A673 (cell line): ENCODE data around the gene GATAD2B. TPM values are rescaled to one million over a fixed set of nuclear protein-coding genes. Genes with fewer than 3 reads are reported as not detected.

Experiments
- BruUV-seq: library from RNA; stranded (reverse); fragments of 400-500 nt; replicated peaks from 2 replicates; lab custom pipeline; 2021; lab: Mats Ljungman, UMichigan
- CTCF ChIA-PET: fragments of 300-600 bp; sonication (Branson Sonifier 250); formaldehyde crosslinking; loops from one replicate; lab custom pipeline; 2022; ENCODE audit warnings: antibody characterized with exemption; lab: Charles Lee
- POLR2A ChIA-PET: fragments of 300-600 bp; sonication (Branson Sonifier 250); formaldehyde crosslinking; loops from one replicate; lab custom pipeline; 2022; ENCODE audit warnings: antibody characterized with exemption; ENCODE audit not compliant: low non-redundant PET; lab: Charles Lee
- DNase-seq: peaks from one replicate; pipeline ENCODE4 v3.0.0-alpha.2; 2015; ENCODE audit warnings: low spot score
- H3K27ac ChIP-seq: fragments of 200-600 bp; sonication (generic); 2 replicates; pipeline ENCODE4 v1.5.1; 2016; ENCODE audit warnings: mixed run types, low read depth, mild to moderate bottlenecking, mixed read lengths, antibody characterized with exemption, low read length; ENCODE audit not compliant: poor library complexity, severe bottlenecking
- H3K27me3 ChIP-seq: fragments of 200-600 bp; sonication (generic); replicated peaks from 2 replicates; pipeline ENCODE4 v1.6.1; 2017; ENCODE audit warnings: mixed run types, low read depth, mild to moderate bottlenecking, mixed read lengths, antibody characterized with exemption, low read length; ENCODE audit not compliant: insufficient read depth, poor library complexity
- H3K36me3 ChIP-seq: fragments of 200-600 bp; sonication (generic); 2 replicates; pipeline ENCODE4 v1.6.1; 2016; ENCODE audit warnings: mixed run types, mild to moderate bottlenecking, mixed read lengths, antibody characterized with exemption, low read length; ENCODE audit not compliant: insufficient read depth, poor library complexity, severe bottlenecking
- H3K4me1 ChIP-seq: fragments of 200-600 bp; sonication (generic); 2 replicates; pipeline ENCODE4 v1.6.1; 2017; ENCODE audit warnings: mixed run types, mild to moderate bottlenecking, mixed read lengths, antibody characterized with exemption, low read length; ENCODE audit not compliant: insufficient read depth, poor library complexity, severe bottlenecking
- H3K4me3 ChIP-seq: fragments of 200-600 bp; sonication (generic); 2 replicates; pipeline ENCODE4 v1.5.1; 2016; ENCODE audit warnings: low read depth, mixed run types, mild to moderate bottlenecking, mixed read lengths, low read length; ENCODE audit not compliant: poor library complexity, severe bottlenecking
- H3K9me3 ChIP-seq: fragments of 200-600 bp; sonication (generic); 2 replicates; pipeline ENCODE4 v1.6.1; 2016; ENCODE audit warnings: mixed run types, low read depth, mild to moderate bottlenecking, mixed read lengths, antibody characterized with exemption, low read length; ENCODE audit not compliant: poor library complexity, severe bottlenecking
- CTCF ChIP-seq: fragments of 300-800, 200-600 bp; sonication (generic); conservative IDR thresholded peaks from 2 replicates; pipeline ENCODE4 v1.5.1; 2017; ENCODE audit warnings: low read depth, mild to moderate bottlenecking, antibody characterized with exemption, low read length, moderate library complexity, mixed read lengths
- EZH2 ChIP-seq: fragments of 200-600 bp; sonication (generic); IDR thresholded peaks from 2 replicates; pipeline ENCODE4 v1.6.1; 2017; ENCODE audit warnings: borderline replicate concordance, low read depth, mild to moderate bottlenecking, mixed read lengths, antibody characterized with exemption, low read length; ENCODE audit not compliant: poor library complexity, severe bottlenecking
- intact Hi-C: fragments of 100-400 bp; cut with micrococcal nuclease; formaldehyde crosslinking; loops from one replicate; pipeline ENCODE4 v1.10.0; 2022; ENCODE audit not compliant: unreplicated experiment
- total RNA-seq: library from RNA; stranded (reverse); gene quantifications from 2 replicates; pipeline ENCODE4 v1.2.3, GENCODE V29; 2021

Gene GATAD2B
- total RNA-seq, 1 experiment from 2014 or later = 58.8 TPM

- BruUV-seq = no TSS peak
- H3K27ac ChIP-seq = no peak overlapping the region
- H3K27me3 ChIP-seq = no peaks in the 10 kb centered on the region
- H3K36me3 ChIP-seq = no peaks in the 10 kb centered on the region
- TF ChIP-seq EZH2 = no peak
- no peak for TF ChIP-seq CTCF
- intact Hi-C loops = no loop called here
- no peak for DNase-seq
- no peak overlapping the region for H3K4me3 ChIP-seq
- ChIA-PET CTCF (no interaction called here), POLR2A (interaction anchor here (0.8 kb wide), 1 partner anchor 187 kb away, joined by 3 read pairs; no protein-coding TSS in a partner anchor)
- H3K9me3 ChIP-seq = no peaks in the 10 kb centered on the region
- H3K4me1 ChIP-seq = peaks cover 7% of the 10 kb centered on the region
Observed at GRCh38 chr1:153800516-153800915, 122.3 kb downstream of the GATAD2B start.

- no TSS peak for BruUV-seq
- intact Hi-C loops = no loop called here
Observed at GRCh38 chr1:153799566-153800465, 123.0 kb downstream of the GATAD2B start.

GRCh38 chr1:153799016-153799415, 123.8 kb downstream of the GATAD2B start:
- Histone ChIP-seq H3K27ac (no peak overlapping the region), H3K4me1 (peaks cover 7% of the 10 kb centered on the region), H3K36me3 (no peaks in the 10 kb centered on the region), H3K4me3 (no peak overlapping the region), H3K9me3 (no peaks in the 10 kb centered on the region), H3K27me3 (no peaks in the 10 kb centered on the region)
- CTCF ChIA-PET = no interaction called here
- POLR2A ChIA-PET = no interaction called here
- no TSS peak for BruUV-seq
- intact Hi-C loops = no loop called here
- DNase-seq = no peak
- TF ChIP-seq CTCF = no peak
- TF ChIP-seq EZH2 = no peak

More at GRCh38 chr1:153799566-153800465, 123.0 kb downstream of the GATAD2B start:
- CTCF ChIA-PET = no interaction called here
- Histone ChIP-seq H3K4me3 (no peak overlapping the region), H3K27ac (no peak overlapping the region), H3K4me1 (peaks cover 7% of the 10 kb centered on the region), H3K27me3 (no peaks in the 10 kb centered on the region), H3K36me3 (no peaks in the 10 kb centered on the region), H3K9me3 (no peaks in the 10 kb centered on the region)
- DNase-seq = no peak
- TF ChIP-seq CTCF (no peak), EZH2 (no peak)
- POLR2A ChIA-PET = no interaction called here
